ENCODE results near the gene PARD3B.

The PARD3B gene

DNA sequence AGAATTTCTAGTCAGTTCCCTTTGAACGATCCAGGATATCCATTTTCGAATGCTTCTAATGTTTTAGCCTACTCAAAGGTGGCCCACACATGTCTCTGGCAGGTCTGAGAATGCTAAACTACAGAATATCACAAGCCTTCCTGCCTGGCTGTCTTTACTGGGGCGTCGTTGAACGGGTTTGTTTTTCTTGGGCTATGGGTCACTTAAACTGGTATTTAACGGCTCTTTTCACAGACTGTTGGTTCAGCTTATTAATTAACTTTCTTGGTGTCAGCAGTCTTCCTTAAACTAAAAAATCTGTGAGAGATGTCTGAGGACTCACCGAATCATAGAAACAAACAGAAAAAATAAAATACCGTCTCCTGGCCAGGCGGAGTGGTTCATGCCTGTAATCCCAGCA is 573.9 kb downstream of the PARD3B start:
- DNase-seq (ENCODE audit: low read depth, low spot score): no peak
- H3K4me3 ChIP-seq (ENCODE audit: low read length): no peak overlapping the region

DNA sequence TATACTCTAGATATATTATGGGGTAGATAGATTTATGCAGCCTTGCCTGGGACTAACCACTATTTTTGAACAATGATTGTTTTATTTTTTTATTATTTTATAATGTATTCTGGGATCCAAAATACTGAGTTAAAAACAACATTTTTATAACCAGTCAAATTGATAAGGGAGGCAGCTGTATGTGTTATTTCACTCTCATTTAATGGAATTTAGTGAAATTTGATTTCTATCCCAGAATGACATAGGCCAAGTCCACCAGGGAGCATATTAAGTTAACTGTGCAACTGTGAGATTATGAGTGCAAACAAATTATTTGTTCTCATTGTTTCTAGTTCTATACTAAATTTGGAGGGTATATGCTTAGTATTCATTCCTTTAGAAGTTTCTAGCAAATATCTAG is 583.5 kb downstream of the PARD3B start:
- no peak for DNase-seq (ENCODE audit: low read depth, low spot score)
- no peak overlapping the region for H3K4me3 ChIP-seq (ENCODE audit: low read length)

DNA sequence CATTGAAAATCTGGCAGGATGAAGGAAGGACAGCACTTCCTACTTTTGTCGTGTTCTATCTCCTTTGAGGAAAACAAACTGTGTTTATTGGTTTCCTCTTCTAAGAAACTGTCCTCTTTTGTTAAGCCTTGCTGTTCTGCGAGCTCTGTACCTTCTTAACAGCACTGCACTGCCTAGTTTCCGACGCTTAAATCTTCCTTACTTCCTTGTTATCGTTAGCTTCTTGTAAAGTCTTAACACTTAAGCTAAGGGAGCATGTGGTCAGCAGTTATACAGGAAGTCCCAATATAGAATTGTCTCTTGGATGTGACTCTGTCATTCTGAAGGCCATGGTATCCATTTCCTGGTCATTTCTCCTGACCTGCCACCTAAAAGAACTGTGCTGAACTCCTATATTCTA is 584.3 kb downstream of the PARD3B start:
- DNase-seq (ENCODE audit: low read depth, low spot score): no peak

GRCh38 chr2:205130111-205130829 is 585.0 kb downstream of the PARD3B start:
- no peak for DNase-seq (ENCODE audit: low read depth, low spot score)
- no peak overlapping the region for H3K4me3 ChIP-seq (ENCODE audit: low read length)

More for the DNA sequence above, 584.3 kb downstream of the PARD3B start:
- no peak overlapping the region for H3K4me3 ChIP-seq (ENCODE audit: low read length)

DNA sequence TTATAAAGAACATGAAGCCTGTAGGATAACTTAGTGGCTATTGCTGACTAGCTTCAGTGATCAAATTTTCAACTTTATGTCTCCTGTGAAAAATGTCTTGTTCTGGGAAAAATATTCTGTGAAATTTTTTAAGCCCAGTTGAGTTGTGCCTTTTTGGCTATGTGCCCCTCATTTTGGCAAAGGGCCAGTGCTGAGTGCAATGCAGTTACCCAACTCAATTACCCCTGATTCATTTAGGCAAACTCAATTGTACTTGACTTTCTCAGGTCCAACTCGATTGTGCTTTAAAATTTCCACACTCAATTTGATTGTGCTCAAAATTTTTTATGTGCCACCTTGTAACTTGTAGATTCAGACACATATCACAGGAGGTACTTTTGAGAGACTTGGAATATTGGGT is 588.3 kb downstream of the PARD3B start:
- no peak for DNase-seq (ENCODE audit: low read depth, low spot score)
- H3K4me3 ChIP-seq (ENCODE audit: low read length): no peak overlapping the region

- no peak for DNase-seq (ENCODE audit: low read depth, low spot score)
- no peak overlapping the region for H3K4me3 ChIP-seq (ENCODE audit: low read length)
These were observed 593.5 kb downstream of the PARD3B start for GRCh38 chr2:205138735-205139134.

- DNase-seq (ENCODE audit: low read depth, low spot score): no peak
- no peak overlapping the region for H3K4me3 ChIP-seq (ENCODE audit: low read length)
These were observed 594.7 kb downstream of the PARD3B start for GRCh38 chr2:205139822-205140463.

GRCh38 chr2:205141381-205141780 is 596.1 kb downstream of the PARD3B start:
- H3K4me3 ChIP-seq (ENCODE audit: low read length): no peak overlapping the region
- no peak for DNase-seq (ENCODE audit: low read depth, low spot score)

DNA sequence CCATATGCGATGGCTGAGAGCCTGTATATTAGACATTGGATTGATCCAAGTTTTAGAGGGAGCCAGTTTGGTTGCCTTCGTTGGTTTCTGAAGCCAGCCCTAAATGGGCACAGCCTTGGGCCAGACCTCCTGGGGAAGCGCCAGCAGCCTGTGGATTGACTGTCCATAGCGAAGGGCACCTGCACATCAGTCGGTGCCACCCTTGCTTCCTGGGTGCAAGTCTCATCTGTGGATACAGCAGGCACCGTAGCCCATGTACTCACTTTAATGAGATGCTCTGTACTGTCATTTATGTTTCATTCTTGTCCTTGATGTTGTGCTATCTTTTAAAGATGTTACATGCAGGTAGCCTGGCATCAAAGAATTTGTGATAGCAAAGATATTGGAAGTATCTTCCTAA is 600.6 kb downstream of the PARD3B start:
- no peak overlapping the region for H3K4me3 ChIP-seq (ENCODE audit: low read length)
- DNase-seq (ENCODE audit: low read depth, low spot score): no peak

DNA sequence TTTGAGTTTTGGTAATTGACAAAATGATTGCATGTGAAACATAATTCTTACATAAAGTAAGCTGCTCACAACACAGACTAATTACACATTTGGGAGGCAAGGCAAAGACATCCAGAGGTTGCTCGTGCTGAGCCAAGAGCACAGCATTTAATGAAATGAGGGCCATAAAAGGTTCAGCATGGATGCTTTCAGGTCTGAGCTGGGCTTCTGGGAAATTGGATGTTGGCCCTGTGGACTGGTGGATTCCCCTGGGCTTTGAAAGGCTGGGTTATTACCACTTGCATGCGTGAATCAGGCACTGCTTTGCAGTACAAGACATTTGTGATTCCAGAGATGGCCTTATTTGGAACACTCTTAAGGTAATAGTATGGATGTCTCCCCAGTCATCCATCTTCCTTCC is 603.5 kb downstream of the PARD3B start:
- no peak overlapping the region for H3K4me3 ChIP-seq (ENCODE audit: low read length)
- no peak for DNase-seq (ENCODE audit: low read depth, low spot score)

DNA sequence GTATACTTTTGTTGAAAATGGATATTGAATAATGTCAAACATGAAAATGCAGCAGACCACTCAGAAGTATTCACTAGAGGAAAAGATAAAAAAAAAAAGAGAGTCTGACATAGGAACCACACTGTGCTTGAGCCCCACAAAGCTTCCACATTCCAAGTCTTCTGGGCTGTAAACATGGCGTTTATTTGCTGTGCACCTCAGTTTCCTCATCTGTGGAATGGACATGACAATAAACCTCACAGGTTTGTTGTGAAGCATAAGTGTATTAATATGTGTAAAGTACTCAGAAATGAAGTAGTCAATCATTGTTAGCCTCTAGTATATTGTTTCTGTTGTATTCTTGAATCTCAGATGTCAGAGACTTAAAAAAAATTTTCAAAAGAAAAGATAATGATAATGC is 611.2 kb downstream of the PARD3B start:
- H3K4me3 ChIP-seq (ENCODE audit: low read length): no peak overlapping the region
- no peak for DNase-seq (ENCODE audit: low read depth, low spot score)

- H3K4me3 ChIP-seq (ENCODE audit: low read length): no peak overlapping the region
- DNase-seq (ENCODE audit: low read depth, low spot score): no peak
These were observed 613.1 kb downstream of the PARD3B start for GRCh38 chr2:205158404-205158803.

GRCh38 chr2:205161156-205161839 is 616.0 kb downstream of the PARD3B start:
- H3K4me3 ChIP-seq (ENCODE audit: low read length): no peak overlapping the region
- DNase-seq (ENCODE audit: low read depth, low spot score): no peak

- DNase-seq (ENCODE audit: low read depth, low spot score): no peak
- H3K4me3 ChIP-seq (ENCODE audit: low read length): no peak overlapping the region
These were observed 621.5 kb downstream of the PARD3B start for GRCh38 chr2:205166745-205167144.

DNA sequence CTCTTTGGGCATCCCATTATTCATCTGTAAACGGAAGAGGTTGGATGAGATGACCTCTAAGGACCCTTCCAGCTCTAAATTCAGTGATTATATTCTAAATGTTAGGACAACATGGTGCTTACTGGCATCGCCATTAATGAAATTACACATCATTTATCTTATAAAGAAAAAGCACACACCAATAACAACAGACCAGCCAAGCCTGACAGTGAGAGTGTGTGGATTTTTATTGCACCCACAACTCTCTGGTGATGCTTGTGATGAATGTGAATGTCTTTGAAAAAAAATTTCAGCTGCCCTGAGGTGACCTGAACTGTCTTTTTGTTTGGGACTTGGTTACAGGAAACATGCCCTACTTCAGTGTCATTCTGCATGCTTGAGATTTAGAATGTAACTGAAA is 623.7 kb downstream of the PARD3B start:
- no peak overlapping the region for H3K4me3 ChIP-seq (ENCODE audit: low read length)
- DNase-seq (ENCODE audit: low read depth, low spot score): no peak

GRCh38 chr2:205169464-205169863 is 624.2 kb downstream of the PARD3B start:
- DNase-seq (ENCODE audit: low read depth, low spot score): no peak
- no peak overlapping the region for H3K4me3 ChIP-seq (ENCODE audit: low read length)

- no peak for DNase-seq (ENCODE audit: low read depth, low spot score)
- H3K4me3 ChIP-seq (ENCODE audit: low read length): no peak overlapping the region
These were observed 625.1 kb downstream of the PARD3B start for GRCh38 chr2:205170399-205170798.

DNA sequence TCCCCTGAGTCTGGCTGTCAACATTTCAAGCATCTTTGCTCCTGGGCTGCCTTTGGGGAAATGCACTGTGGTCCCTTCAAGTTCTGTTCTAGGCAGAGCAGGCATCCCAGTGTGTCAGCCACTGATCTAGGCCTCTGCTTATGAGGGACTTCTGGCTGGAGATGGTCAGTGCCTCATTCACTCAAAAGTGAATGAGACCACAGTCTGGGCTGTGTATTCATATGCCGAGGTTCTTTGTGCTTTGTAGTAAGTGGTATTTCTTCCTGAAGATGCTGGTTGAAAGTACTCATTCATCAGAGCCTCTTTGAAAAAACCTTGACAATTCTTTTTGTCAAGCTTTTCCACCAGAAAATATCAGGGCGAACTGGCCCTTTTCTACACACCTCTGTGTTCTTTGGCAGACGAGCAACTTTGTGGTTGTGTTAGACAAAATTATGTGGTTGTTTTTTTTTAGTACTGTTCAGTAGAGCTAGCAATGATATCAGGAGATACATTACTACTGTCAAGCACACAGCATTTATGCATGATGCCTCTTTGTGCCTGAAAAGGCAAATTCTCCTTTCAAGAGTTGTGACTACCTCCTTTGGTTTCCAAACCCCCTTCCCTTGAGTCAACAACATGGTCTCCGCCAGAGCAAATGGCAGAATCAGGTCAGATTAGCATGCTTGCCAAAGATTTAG is 626.1 kb downstream of the PARD3B start:
- H3K4me3 ChIP-seq (ENCODE audit: low read length): no peak overlapping the region
- no peak for DNase-seq (ENCODE audit: low read depth, low spot score)

DNA sequence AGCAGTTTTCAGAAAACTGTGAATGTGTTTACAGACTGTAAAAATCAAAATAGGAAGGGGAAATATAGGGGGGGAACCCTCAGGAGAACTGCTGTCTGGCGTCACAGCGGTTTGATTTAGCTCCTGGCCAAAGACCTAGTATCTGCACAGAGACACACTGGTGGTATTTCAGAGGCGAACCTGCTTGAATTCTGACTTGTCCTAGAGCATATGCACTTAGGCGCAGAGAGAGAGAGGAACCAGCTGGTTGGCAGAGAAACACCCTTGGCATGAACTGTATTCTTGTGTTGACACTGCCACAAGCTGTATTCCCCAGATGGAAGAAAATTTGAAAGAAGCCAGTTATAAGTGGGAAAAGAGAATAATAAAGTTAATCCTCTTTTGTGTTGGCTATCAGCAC is 630.6 kb downstream of the PARD3B start:
- no peak for DNase-seq (ENCODE audit: low read depth, low spot score)
- H3K4me3 ChIP-seq (ENCODE audit: low read length): no peak overlapping the region

DNA sequence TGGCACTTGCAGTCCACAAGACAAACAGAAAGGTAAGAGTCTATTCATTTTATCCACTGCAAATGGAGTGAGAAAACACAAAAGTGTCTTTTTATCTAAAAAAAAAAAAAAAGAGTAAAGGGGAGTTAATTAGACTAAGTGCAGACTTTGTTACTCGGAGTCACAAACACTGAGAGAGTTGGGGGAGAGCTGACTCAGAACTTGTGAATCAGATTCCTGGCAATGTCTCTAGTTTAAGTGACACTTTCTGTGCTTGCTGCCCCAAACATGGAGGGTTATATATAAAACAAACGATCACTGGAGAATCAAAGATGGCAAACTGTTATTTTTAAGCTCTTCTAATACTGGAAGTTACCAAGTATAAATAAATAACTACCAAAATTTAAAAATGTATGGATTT is 631.3 kb downstream of the PARD3B start:
- no peak for DNase-seq (ENCODE audit: low read depth, low spot score)
- H3K4me3 ChIP-seq (ENCODE audit: low read length): no peak overlapping the region
